IgD-negative memory B cell (primary cell): ENCODE data around the gene LMOD3. TPM values are rescaled to one million over a fixed set of nuclear protein-coding genes. Genes with fewer than 3 reads are reported as not detected.

Experiments
- H3K27ac Mint-ChIP-seq, 3 donors: one replicate each; pipeline ENCODE4 v1.8.0; 2020 to 2022; ENCODE audit warnings: mild to moderate bottlenecking in 3 of 3, mixed read lengths in 3 of 3, moderate library complexity in 1 of 3
- H3K27me3 Mint-ChIP-seq: one replicate; pipeline ENCODE4 v1.8.0; 2021; ENCODE audit warnings: mixed read lengths
- H3K36me3 Mint-ChIP-seq: one replicate; pipeline ENCODE4 v1.8.0; 2020; ENCODE audit warnings: mild to moderate bottlenecking, mixed read lengths
- H3K4me1 Mint-ChIP-seq, 3 donors: one replicate each; pipeline ENCODE4 v1.8.0; 2020 to 2022; ENCODE audit warnings: mixed read lengths in 3 of 3, mild to moderate bottlenecking in 1 of 3
- H3K4me3 Mint-ChIP-seq, 4 donors: one replicate each; pipeline ENCODE4 v1.8.0; 2020 to 2022; ENCODE audit warnings: mild to moderate bottlenecking in 4 of 4, mixed read lengths in 4 of 4, moderate library complexity in 3 of 4
- H3K9me3 Mint-ChIP-seq, 3 donors: one replicate each; pipeline ENCODE4 v1.8.0; 2020 to 2021; ENCODE audit warnings: mixed read lengths in 3 of 3, mild to moderate bottlenecking in 1 of 3
- polyA plus RNA-seq: library from polyadenylated mRNA; unstranded; fragments of 300-500 nt; fragmentation: Illumina TruSeq; gene quantifications from one replicate; pipeline ENCODE4 v1.2.3, GENCODE V29; 2021

The LMOD3 gene
- polyA plus RNA-seq, 1 donor from 2014 or later: not detected

GRCh38 chr3:69115731-69116130, 6.7 kb downstream of the LMOD3 start:
- H3K27me3 Mint-ChIP-seq: no peaks in the 10 kb centered on the region
- H3K4me1 Mint-ChIP-seq: peaks cover under 1 to 4% (median 3%) of the 10 kb centered on the region in 3 donors
- H3K9me3 Mint-ChIP-seq: no peaks in the 10 kb centered on the region
- H3K27ac Mint-ChIP-seq: no peak overlapping the region
- peaks cover 4% of the 10 kb centered on the region for H3K36me3 Mint-ChIP-seq
- no peak overlapping the region for H3K4me3 Mint-ChIP-seq

- H3K36me3 Mint-ChIP-seq: peaks cover 4% of the 10 kb centered on the region
- H3K4me1 Mint-ChIP-seq: peaks cover 0 to 5% (median 2%) of the 10 kb centered on the region in 3 donors
- H3K9me3 Mint-ChIP-seq: no peaks in the 10 kb centered on the region
- peak overlapping the region in 1 of 3 donors; percentile 24 for H3K27ac Mint-ChIP-seq
- H3K4me3 Mint-ChIP-seq: no peak overlapping the region
- no peaks in the 10 kb centered on the region for H3K27me3 Mint-ChIP-seq
Observed at GRCh38 chr3:69113536-69113935, 8.9 kb downstream of the LMOD3 start.

GRCh38 chr3:69110941-69111546, 11.4 kb downstream of the LMOD3 start:
- Mint-ChIP-seq H3K4me3 (no peak overlapping the region), H3K36me3 (peaks cover 4% of the 10 kb centered on the region), H3K27me3 (no peaks in the 10 kb centered on the region), H3K9me3 (no peaks in the 10 kb centered on the region), H3K27ac (no peak overlapping the region), H3K4me1 (peaks cover 0 to 5% (median 2%) of the 10 kb centered on the region in 3 donors)

- no peak overlapping the region for H3K27ac Mint-ChIP-seq
- H3K9me3 Mint-ChIP-seq: no peaks in the 10 kb centered on the region
- H3K27me3 Mint-ChIP-seq: no peaks in the 10 kb centered on the region
- no peak overlapping the region for H3K4me3 Mint-ChIP-seq
- peaks cover 5 to 9% (median 8%) of the 10 kb centered on the region in 3 donors for H3K4me1 Mint-ChIP-seq
- H3K36me3 Mint-ChIP-seq: peaks cover 2% of the 10 kb centered on the region
Observed at GRCh38 chr3:69108811-69109210, 13.6 kb downstream of the LMOD3 start.

GRCh38 chr3:69107841-69108240, 14.6 kb downstream of the LMOD3 start:
- Mint-ChIP-seq H3K9me3 (no peaks in the 10 kb centered on the region), H3K27ac (peak overlapping the region in 1 of 3 donors; percentile 39), H3K4me3 (no peak overlapping the region), H3K36me3 (no peaks in the 10 kb centered on the region), H3K27me3 (no peaks in the 10 kb centered on the region), H3K4me1 (peaks cover 5 to 8% (median 7%) of the 10 kb centered on the region in 3 donors)

- H3K4me3 Mint-ChIP-seq: no peak overlapping the region
- no peaks in the 10 kb centered on the region for H3K9me3 Mint-ChIP-seq
- peaks cover under 1% of the 10 kb centered on the region for H3K36me3 Mint-ChIP-seq
- H3K27me3 Mint-ChIP-seq: no peaks in the 10 kb centered on the region
- H3K4me1 Mint-ChIP-seq: peaks cover 2 to 12% (median 8%) of the 10 kb centered on the region in 3 donors
- peak overlapping the region in 1 of 3 donors; percentile 76 for H3K27ac Mint-ChIP-seq
Observed at GRCh38 chr3:69105320-69105719, 17.1 kb downstream of the LMOD3 start.

- H3K4me1 Mint-ChIP-seq: peaks cover 6 to 16% (median 8%) of the 10 kb centered on the region in 3 donors
- H3K9me3 Mint-ChIP-seq: no peaks in the 10 kb centered on the region
- no peak overlapping the region for H3K27ac Mint-ChIP-seq
- no peak overlapping the region for H3K4me3 Mint-ChIP-seq
- H3K27me3 Mint-ChIP-seq: no peaks in the 10 kb centered on the region
- H3K36me3 Mint-ChIP-seq: peaks cover 3% of the 10 kb centered on the region
Observed at GRCh38 chr3:69104586-69104985, 17.8 kb downstream of the LMOD3 start.

GRCh38 chr3:69103123-69103522, 19.3 kb downstream of the LMOD3 start:
- no peak overlapping the region for H3K4me3 Mint-ChIP-seq
- no peaks in the 10 kb centered on the region for H3K27me3 Mint-ChIP-seq
- peaks cover 7% of the 10 kb centered on the region for H3K36me3 Mint-ChIP-seq
- peaks cover 11 to 21% (median 12%) of the 10 kb centered on the region in 3 donors for H3K4me1 Mint-ChIP-seq
- H3K9me3 Mint-ChIP-seq: no peaks in the 10 kb centered on the region
- H3K27ac Mint-ChIP-seq: no peak overlapping the region

GRCh38 chr3:69102384-69102783, 20.0 kb downstream of the LMOD3 start:
- H3K27me3 Mint-ChIP-seq: no peaks in the 10 kb centered on the region
- no peaks in the 10 kb centered on the region for H3K9me3 Mint-ChIP-seq
- peaks cover 15 to 25% (median 18%) of the 10 kb centered on the region in 3 donors for H3K4me1 Mint-ChIP-seq
- H3K27ac Mint-ChIP-seq: peak overlapping the region in 1 of 3 donors; percentile 63
- no peak overlapping the region for H3K4me3 Mint-ChIP-seq
- peaks cover 7% of the 10 kb centered on the region for H3K36me3 Mint-ChIP-seq

GRCh38 chr3:69099576-69099975, 22.8 kb downstream of the LMOD3 start:
- Mint-ChIP-seq H3K4me3 (no peak overlapping the region), H3K4me1 (peaks cover 31 to 42% (median 34%) of the 10 kb centered on the region in 3 donors), H3K9me3 (no peaks in the 10 kb centered on the region), H3K27me3 (no peaks in the 10 kb centered on the region), H3K27ac (no peak overlapping the region), H3K36me3 (peaks cover 7% of the 10 kb centered on the region)

GRCh38 chr3:69097407-69098086, 24.8 kb downstream of the LMOD3 start:
- Mint-ChIP-seq H3K4me3 (no peak overlapping the region), H3K4me1 (peaks cover 42 to 56% (median 52%) of the 10 kb centered on the region in 3 donors), H3K9me3 (no peaks in the 10 kb centered on the region), H3K36me3 (peaks cover 7% of the 10 kb centered on the region), H3K27me3 (no peaks in the 10 kb centered on the region), H3K27ac (peak overlapping the region; percentile 24 to 65 (median 25))

GRCh38 chr3:69096299-69096698, 26.1 kb downstream of the LMOD3 start:
- Mint-ChIP-seq H3K4me1 (peaks cover 53 to 62% (median 55%) of the 10 kb centered on the region in 3 donors), H3K27me3 (no peaks in the 10 kb centered on the region), H3K36me3 (peaks cover 7% of the 10 kb centered on the region), H3K27ac (peak overlapping the region; percentile 87 to 98 (median 96)), H3K4me3 (peak overlapping the region in 1 of 4 donors; percentile 72), H3K9me3 (no peaks in the 10 kb centered on the region)

- Mint-ChIP-seq H3K27ac (peak overlapping the region; percentile 87 to 98 (median 96)), H3K27me3 (no peaks in the 10 kb centered on the region), H3K36me3 (peaks cover 7% of the 10 kb centered on the region), H3K4me1 (peaks cover 56 to 65% (median 58%) of the 10 kb centered on the region in 3 donors), H3K4me3 (peak overlapping the region; percentile 12 to 72 (median 56)), H3K9me3 (no peaks in the 10 kb centered on the region)
Observed at GRCh38 chr3:69095636-69096035, 26.8 kb downstream of the LMOD3 start.

- H3K36me3 Mint-ChIP-seq: peaks cover 6% of the 10 kb centered on the region
- peak overlapping the region; percentile 46 to 87 (median 78) for H3K4me3 Mint-ChIP-seq
- H3K27me3 Mint-ChIP-seq: no peaks in the 10 kb centered on the region
- H3K4me1 Mint-ChIP-seq: peaks cover 64 to 71% (median 66%) of the 10 kb centered on the region in 3 donors
- peak overlapping the region; percentile 87 to 98 (median 96) for H3K27ac Mint-ChIP-seq
- H3K9me3 Mint-ChIP-seq: no peaks in the 10 kb centered on the region
Observed at GRCh38 chr3:69094467-69095205, 27.8 kb downstream of the LMOD3 start.

GRCh38 chr3:69092030-69092516, 30.3 kb downstream of the LMOD3 start:
- no peaks in the 10 kb centered on the region for H3K9me3 Mint-ChIP-seq
- H3K36me3 Mint-ChIP-seq: peaks cover 2% of the 10 kb centered on the region
- H3K4me3 Mint-ChIP-seq: peak overlapping the region; percentile 81 to 84 (median 82)
- peaks cover 66 to 81% (median 70%) of the 10 kb centered on the region in 3 donors for H3K4me1 Mint-ChIP-seq
- peak overlapping the region; percentile 87 to 98 (median 96) for H3K27ac Mint-ChIP-seq
- H3K27me3 Mint-ChIP-seq: no peaks in the 10 kb centered on the region
